HG02610 (cell line): ENCODE data around the gene PXDC1.

Experiments
- ATAC-seq: cut with Tn5 transposase; IDR thresholded peaks from one replicate; pipeline ENCODE4 v1.9.1; 2021; ENCODE audit warnings: mild to moderate bottlenecking, moderate library complexity; ENCODE audit not compliant: unreplicated experiment

PXDC1 gene

DNA sequence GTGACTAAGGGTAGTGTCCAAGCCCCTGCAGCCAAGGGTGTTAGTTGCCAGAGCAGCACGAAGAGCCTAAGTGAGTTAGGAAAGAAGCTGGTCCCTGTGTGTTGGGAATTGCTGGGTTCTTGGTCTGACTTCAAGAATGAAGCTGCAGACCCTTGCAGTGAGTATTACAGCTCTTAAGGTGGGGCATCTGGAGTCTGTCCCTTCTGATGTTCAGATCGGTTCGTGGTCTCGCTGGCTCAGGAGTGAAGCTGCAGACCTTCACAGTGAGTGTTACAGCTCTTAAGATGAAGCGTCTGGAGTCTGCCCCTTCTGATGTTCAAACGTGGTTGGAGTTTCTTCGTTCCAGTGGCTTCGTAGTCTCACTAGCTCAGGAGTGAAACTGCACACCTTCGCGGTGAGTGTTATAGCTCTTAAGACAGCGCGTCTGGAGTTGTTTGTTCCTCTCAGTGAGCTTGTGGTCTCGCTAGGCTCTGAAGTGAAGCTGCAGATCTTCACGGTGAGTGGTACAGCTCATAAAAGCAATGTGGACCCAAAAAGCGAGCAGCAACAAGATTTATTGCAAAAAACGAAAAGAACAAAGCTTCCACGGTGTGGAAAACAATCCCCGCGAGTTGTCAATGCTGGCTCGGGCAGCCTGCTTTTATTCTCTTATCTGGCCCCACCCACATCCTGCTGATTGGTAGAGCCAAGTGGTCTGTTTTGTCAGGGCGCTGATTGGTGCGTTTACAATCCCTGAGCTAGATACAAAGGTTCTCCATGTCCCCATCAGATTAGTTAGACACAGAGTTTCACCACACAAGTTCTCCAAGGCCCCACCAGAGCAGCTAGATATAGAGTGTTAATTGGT is 31.8 kb downstream of the PXDC1 start:
- ATAC-seq = no peak

DNA sequence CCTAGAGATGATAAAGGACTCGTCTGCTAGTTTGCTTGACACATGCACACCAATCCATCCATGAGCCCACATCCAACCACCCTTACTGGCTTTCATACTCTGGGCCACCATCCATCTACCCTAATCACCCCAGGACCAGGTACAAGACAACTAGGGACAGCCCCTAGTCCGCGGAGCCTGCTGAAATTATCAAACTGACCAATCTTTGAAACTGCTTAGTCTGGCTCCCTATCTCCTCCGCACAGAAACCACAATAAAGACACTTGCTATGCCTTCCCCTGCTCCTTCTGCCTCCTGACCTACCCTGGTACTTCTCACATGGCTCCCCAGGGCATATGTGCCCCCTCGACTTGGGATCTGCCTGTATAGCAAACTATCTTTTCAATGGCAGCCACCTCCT is 33.1 kb downstream of the PXDC1 start:
- no peak for ATAC-seq

DNA sequence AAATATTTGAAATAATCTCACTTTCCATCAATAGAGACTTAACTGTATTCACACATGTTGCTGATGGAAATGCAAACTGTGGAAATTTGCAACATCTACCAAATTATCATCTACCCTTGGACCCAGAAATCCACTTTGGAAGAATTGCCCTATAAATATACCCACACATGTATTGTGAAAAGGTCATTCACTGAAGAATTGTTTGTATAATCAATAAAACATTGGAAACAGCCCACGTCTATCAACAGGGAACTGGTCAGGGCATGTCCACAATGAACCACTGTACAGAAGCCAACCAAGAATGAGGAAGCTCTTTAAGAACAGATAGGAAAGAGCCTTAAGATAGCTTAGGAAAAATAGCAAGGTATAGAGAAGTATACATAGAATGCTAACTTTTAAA is 36.2 kb downstream of the PXDC1 start:
- ATAC-seq = no peak

DNA sequence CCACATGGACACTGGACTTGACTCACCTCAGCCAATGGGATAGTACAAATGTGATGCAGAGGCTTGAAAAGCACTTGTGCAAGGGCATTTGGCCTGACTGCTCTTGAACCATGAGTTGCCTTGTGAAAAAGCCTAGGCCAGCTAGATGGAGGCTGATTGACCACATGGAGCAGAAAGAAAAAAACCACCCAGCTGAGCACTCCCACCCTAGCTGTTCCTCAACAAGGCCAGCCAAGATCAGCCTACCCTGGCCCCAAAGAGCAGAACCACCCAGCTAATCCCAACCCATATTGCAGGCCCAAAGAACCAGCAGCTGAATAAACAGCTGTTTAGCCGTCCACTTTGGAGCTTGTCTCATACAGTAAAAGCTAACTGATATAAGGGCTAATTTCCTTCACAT is 36.7 kb downstream of the PXDC1 start:
- no peak for ATAC-seq

DNA sequence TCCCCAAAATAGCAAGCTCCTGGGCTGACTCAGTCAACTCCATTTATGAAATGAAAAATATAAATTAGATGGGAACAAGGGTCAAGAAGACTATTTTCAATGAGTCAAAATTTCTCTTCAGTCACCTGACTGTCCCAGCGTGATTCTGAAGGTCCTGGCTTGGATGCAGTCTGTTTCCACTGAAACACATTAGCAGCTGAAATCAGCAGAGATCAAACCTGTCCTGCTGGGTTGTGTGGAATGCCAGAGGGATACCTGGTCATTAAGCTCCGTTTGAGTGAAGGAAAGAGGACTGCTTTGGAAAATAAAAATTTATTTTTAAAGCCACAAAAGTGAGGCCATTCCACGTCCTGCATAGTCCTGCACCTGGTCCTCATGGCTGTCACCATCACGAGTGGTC is 37.4 kb downstream of the PXDC1 start:
- ATAC-seq = no peak

DNA sequence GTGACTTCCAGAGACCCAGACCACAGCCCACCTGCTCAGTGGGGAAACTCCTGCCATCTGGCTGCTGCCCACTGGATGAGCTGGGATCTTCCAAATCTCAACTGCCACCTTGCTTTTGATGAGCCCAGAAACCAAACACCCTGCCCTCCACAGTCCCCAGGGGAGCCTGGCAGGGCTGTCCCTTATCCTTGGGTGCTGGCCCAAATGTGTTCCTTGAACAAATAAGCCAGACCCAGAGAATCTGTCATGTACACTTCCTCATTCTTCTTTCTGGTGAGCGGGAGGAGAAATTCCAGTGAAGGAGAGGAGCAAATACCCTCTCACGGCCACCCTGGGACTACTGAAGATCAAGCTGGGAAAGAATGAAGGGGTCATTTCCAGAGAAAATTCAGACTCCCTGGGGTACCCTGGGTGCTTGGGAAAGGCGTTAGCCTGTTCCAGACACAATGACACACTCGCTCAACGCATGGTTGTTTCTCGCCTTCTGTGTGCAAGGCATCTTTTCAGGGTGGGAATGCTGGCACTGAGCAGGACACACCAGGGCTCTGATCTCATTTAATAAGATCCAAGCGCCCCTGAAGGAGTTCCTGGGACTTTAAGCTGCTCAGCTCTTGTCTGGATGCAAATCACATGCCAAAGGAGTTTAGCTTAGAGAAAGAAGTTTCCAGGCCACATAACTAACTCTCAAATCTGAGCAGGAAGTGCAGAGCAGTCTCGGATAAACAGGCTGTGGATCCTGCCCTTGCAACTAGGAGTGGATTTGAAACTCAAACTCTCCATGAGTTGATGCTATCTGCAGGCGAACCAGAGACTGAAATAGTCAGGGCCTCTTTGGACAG is 38.5 kb downstream of the PXDC1 start:
- ATAC-seq = no peak

DNA sequence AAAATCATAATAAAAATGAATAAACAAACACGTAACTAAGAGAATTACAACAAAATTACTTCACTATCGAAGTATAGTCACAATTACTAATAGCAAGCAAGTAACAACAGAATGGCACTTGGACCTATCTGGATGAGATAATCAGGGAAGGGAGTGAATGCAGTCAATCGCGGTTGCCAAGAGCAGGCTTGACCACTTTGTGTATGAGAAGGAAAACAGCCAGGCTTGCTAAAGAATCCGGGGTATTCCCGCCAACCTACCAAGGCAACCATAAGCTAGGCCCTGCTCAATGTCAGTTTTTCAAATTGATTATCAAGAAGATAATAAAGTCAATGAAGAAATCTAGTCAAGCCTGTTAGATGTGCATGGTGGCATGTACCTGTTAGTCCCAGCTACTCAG is 39.7 kb downstream of the PXDC1 start:
- no peak for ATAC-seq

DNA sequence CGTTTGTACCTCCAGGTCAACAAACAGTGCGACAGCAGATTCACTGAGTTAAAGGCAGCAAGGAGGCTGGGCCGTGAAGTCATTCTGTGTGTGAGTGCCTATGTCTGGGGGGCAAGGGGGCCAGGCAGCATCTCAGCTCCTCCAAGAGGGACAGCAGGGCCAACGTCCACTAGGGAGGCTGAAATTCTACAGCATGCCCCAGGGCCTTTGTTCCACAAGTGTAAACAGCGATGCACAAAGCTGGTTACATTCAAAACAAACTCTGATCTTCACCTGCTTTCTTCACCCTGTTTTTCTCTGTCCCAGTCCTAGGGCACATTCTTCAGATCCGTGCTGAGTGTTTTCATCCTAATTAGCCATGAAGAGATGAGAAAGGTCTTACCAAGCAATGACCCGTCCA is 41.1 kb downstream of the PXDC1 start:
- no peak for ATAC-seq

DNA sequence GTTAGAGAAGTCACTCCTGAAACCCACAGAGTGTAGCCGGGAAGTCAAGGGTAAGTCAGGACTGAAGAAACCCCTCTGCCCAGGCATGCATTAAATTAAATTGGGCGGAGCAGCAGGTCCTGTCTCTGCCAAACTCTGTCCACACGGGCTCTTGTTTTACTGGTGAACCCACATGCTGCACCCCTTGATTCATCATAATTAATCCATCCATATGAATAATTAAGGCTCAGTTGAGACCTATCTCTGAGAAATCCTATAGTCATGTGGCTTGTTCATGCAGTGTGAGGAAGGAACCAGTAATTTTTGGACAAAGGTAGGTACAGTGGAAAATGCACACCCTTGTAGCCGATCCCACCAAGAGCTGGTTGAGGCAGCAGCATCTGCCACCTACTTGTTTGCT is 43.0 kb downstream of the PXDC1 start:
- ATAC-seq = no peak

DNA sequence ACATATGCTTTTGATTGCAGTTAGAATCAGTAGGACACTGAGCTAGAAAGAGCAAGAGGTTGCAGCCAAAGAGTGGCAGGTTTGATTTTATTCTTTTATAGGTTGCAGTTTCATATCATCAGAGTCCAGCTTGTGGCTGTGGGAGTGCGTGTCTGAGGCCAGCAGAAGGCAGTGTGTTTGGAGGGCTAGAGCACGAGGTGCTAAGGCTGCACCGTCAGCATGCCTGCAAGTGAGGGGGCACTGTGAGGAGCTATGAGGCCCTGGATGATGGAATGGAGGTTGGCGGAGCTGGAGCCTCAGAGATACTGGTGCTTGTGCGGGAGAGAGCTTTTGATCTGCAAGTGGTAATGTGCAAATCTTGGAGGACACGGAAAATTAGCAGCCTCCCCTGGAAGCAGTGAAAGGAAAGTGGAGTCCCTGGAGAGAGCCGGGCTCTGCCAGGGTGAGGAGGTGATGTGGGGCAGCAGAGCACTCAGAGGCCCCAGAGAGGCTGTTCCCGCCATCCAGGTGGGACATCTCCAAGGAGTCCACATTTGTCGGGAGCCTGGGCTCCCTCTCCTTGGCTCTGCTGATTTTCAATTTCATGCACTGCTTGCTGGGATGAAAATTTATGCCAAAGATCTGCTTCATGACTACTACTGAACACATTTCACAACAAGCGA is 43.6 kb downstream of the PXDC1 start:
- no peak for ATAC-seq

DNA sequence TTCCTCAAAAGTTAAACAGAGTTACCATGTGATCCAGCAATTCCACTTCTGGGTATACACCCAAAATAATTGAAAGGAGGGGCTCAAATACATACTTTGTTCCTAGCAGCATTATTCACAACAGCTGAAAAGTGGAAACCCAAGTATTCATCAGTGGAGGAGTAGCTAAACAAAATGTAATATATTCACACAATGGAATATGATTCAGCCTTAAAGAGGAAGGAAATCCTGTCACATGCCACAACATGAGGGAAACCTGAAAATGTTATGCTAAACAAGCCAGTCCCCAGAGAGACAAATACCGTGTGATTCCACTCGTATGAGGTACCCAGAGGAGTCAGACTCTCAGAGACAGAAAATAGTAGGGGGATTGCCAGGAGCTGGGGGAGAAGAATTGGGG is 44.5 kb downstream of the PXDC1 start:
- no peak for ATAC-seq

DNA sequence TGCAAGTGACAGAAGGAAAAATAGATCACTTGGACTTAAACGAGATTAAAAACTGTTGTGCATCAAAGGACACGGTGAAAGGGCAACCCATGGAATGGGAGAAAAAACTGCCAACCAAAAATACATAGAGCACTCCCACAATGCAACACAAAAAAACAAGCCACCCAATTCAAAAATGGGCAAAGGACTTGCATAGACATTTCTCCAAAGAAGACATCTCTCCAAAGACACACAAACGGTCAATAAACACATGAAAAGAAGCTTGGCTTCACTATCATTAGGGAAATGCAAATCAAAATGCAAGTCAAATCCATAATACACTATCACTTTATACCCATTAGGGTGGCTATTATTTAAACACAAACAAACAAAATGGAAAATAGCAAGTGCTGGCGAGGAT is 45.0 kb downstream of the PXDC1 start:
- ATAC-seq = no peak

DNA sequence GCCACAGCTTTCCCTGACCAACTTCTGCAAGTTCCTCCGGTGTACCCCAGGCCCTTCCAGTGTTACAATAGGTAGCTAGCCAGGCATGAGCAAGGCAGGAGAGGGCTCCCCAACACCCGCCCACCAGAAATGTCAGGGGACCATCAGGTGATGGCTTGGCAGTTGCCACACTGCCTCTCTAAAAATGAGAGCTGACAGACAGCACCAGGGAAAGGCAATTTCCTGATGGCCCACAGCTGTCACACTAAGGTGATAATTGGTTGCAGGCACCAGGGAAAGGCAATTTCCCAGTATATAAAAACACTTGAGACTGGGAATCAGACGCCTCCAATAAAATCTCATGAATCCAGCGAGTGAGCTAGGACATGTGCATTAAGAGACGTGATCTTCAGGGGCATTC is 49.9 kb downstream of the PXDC1 start:
- ATAC-seq = no peak

DNA sequence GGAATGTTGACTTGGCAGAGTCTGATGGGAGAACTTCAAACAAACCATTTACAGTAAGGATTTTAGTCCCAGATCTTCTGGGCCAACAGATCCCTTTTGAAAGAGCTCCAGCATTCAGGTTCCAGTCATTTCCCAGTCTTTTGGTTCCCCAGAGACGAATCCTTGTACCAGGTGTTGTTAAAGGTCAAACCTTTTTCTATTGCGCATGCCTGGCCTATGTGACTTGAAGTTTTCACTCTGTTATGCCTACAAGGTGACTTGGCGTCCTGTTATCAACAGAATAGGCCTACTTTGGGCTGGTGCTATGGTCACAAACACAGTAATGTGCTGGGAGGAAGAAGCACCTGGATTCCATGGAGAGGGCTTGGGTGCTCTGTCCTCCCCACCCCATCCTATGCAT is 52.3 kb downstream of the PXDC1 start:
- no peak for ATAC-seq

DNA sequence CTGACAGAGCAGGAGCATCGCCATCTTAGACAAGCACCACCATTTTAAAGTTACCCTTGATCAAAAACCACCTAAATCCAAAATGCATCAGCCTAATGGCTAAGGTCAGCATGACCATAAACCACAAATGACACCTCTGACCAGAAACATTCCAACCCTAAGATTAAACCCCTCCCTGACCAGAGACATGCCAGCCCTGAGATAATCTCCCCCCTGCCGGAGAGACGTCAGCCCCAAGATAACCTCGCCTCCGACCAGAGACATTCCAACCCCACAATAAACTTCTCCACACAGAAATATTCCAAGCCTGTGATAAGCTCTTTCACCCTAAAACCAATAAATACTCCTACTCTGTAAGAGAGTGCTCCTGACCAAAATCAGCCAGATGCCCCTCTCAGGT is 53.5 kb downstream of the PXDC1 start:
- no peak for ATAC-seq

DNA sequence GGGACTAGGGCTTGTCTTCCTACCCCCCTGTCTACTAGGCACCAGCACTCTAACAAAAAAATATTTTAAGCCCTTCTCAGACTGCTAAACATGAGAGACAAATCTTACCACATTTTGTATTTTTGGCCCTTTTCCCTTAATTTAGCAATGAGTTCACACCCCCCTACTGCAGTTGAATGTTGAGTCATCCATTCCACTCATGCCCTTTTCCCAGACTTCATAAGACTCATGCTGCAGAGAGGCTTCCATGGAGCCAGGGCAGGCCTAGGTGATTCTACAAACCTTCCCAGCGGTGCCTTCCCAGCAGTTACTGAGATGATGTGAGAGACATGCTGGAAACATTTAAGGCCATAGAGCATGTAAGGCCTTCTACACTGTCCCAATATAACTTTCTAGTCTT is 53.9 kb downstream of the PXDC1 start:
- no peak for ATAC-seq

DNA sequence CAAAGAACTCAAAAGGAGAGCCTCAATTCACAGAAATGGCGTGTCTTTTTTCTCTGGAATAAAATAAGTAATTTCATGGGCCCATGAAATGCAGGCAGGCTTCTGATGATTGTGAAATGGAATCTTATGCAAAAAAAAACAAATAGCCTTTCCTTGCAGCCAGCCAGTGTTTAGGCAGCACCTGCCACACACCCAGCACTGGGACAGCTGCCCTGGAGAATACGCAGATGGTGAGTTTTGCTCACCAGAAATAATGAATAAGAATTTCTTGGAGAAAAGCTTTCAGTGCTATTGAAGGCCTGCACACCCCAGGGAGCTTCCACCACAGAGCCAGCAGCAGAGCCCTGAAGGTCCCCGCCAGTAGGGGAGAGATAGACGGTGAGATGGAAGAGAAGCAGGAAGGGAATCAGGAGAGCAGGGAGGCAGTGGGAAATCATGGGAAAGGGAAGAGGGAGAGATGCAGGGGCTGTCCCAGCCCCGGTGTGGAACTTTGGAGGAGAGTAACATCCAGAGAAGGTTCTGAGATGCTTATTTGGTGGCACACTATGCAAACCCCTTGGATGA is 54.9 kb downstream of the PXDC1 start:
- ATAC-seq = no peak

DNA sequence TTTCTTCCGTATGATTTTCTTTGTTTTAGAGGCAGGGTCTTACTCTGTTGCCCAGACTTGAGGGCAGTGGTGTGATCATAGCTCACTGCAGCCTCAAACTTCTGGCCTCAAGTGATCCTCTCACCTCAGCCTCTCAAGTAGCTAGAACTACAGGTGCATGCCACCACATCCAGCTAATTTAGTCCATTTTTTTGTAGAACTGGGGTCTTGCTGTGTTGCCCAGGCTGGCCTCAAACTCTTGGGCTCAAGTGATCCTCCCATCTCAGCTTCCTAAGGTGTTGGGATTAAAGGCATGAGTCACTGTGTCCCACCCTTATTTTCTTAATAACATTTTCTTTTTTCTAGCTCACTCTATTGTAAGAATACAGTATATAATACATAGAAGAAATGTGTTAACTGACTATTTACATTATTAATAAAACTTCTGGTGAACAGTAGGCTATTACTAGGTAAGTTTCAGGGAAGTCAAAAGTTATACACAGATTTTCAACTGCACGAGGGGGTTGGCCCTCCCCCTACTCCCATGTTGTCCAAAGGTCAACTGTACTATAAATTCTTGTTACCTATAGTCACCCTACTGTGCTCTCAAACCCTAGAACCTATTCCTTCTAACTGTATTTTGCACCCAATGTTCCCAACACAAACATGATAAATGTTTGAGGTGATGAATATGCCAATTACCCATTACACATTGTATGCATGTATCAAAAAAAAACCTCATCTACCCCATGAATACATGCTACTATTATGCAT is 56.3 kb downstream of the PXDC1 start:
- no peak for ATAC-seq

DNA sequence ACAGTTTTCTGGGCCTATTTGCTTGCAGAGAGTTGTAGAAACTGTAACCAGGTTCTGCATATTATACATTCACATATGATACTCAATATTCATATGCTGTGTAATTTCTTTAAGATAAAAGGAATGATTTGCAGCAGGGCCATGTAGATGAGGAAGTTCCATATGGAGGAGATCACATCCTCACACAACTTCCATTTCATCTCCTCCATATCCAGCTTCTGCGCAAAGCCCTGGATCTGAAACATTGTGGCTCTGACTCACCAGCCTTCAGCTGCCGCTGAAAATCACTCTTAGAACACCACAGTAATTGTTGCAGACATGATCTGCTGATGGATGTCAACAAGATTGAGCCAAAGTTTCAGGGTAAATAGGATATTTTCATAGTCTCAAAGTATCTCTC is 57.7 kb downstream of the PXDC1 start:
- no peak for ATAC-seq

DNA sequence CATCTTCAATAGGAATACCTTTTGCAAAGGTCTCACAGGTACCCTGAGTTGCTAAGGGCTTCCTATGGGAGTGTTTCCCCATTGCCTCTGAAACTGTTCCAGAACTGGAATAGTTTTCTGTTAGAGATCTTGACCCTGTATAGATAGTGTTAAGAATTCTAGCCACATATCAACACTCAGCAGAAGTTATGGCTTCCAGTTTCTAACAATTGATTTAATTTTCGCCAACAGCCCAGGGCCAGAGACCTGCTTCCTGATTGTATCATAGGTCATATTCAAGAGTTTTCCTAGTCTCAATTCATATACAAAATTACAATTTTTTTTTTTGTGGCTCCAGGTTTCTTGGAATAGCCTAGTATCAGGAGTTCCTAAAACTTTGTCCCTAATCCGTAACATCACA is 61.0 kb downstream of the PXDC1 start:
- no peak for ATAC-seq

DNA sequence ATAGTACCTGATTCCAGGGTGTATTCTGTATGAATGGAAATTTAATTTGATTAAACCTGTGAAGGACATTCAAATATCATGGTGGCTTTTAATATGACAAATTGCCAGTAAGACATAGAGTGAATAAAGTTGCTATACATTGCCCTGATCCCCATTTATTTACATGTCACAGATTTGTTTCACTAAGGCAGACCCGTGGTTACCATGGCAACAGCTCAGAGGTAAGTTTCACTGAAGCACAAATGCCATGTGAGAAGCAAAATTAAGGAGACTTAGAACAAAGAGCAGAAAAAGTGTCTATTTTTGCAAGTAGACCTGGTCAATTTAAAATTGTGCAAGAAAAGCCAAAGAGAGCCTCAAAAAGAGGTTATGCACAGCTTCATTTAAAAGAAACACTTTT is 63.7 kb downstream of the PXDC1 start:
- ATAC-seq = no peak
